K562 (cell line): ENCODE results near the gene USP48. TPM values are rescaled to one million over a fixed set of nuclear protein-coding genes. Genes with fewer than 3 reads are reported as not detected.

Experiments used
- CBX8 ChIP-seq: fragments of 200-600 bp; sonication (generic); IDR thresholded peaks from 2 replicates; pipeline ENCODE4 v1.6.1; 2012; ENCODE audit warnings: borderline replicate concordance, mixed run types, low read depth, mild to moderate bottlenecking, moderate library complexity, mixed read lengths, low read length, control low read depth, inconsistent platforms; ENCODE audit not compliant: poor library complexity, severe bottlenecking; ENCODE audit errors: extremely low read depth
- ETS2 ChIP-seq: IDR thresholded peaks from 2 replicates; pipeline ENCODE4 v1.6.1; 2016; ENCODE audit warnings: borderline replicate concordance, missing genetic modification characterization, mild to moderate bottlenecking, moderate library complexity, missing compliant biosample characterization; ENCODE audit not compliant: poor library complexity, severe bottlenecking
- EWSR1 ChIP-seq: fragments of 450-650 bp; IDR thresholded peaks from 2 replicates; pipeline ENCODE4 v1.6.1; 2018; ENCODE audit warnings: borderline replicate concordance, mild to moderate bottlenecking, low read depth, moderate library complexity; ENCODE audit not compliant: partially characterized antibody
- MYNN ChIP-seq, 2 experiments: sonication (generic); formaldehyde crosslinking in 1 of 2; IDR thresholded peaks; 2 replicates each; pipeline versions ENCODE4 v1.5.0 to v1.6.1; 2016 to 2020; ENCODE audit warnings: antibody characterized with exemption in 1 of 2, missing genetic modification reagents in 1 of 2
- POLR2AphosphoS5 ChIP-seq: IDR thresholded peaks from 2 replicates; pipeline ENCODE4 v1.6.1; 2011; ENCODE audit warnings: mild to moderate bottlenecking, low read depth, low read length, moderate library complexity; ENCODE audit not compliant: control insufficient read depth, insufficient read depth
- RUNX1 ChIP-seq: sonication (generic); IDR thresholded peaks from 2 replicates; pipeline ENCODE4 v1.6.1; 2016; ENCODE audit warnings: antibody characterized with exemption, low read depth
- SNIP1 ChIP-seq: fragments of 450-650 bp; IDR thresholded peaks from 2 replicates; pipeline ENCODE4 v1.7.1; 2017; ENCODE audit warnings: low read depth, mild to moderate bottlenecking
- SREBF1 ChIP-seq: fragments of 150-350 bp; IDR thresholded peaks from 2 replicates; pipeline ENCODE4 v1.6.1; 2014; ENCODE audit warnings: antibody characterized with exemption, low read depth, low read length, borderline replicate concordance
- TCFL5 ChIP-seq: fragments of 250-450 bp; sonication (Bioruptor Pico); conservative IDR thresholded peaks from 2 replicates; pipeline ENCODE4 v1.6.1; 2021; ENCODE audit warnings: mild to moderate bottlenecking, moderate library complexity, matching md5 sums
- ZNF408 ChIP-seq: fragments of 250-450 bp; sonication (Bioruptor Pico); IDR thresholded peaks from 2 replicates; pipeline ENCODE4 v1.4.0; 2020; ENCODE audit warnings: low read depth, mild to moderate bottlenecking, moderate library complexity
- ZNF589 ChIP-seq: fragments of 200-800 bp; sonication (Bioruptor generic); IDR thresholded peaks from 2 replicates; pipeline ENCODE4 v1.6.1; 2016; ENCODE audit warnings: low read depth, missing genetic modification characterization, missing compliant biosample characterization
- polyA plus RNA-seq, 8 experiments: library from polyadenylated mRNA; depleted of rRNA in 4 of 8; stranded (reverse) in 5 of 8; unstranded in 3 of 8; fragments of >200 nt; fragmentation: Nextera tagmentation in 2 of 8; fragmentation: Illumina TruSeq in 1 of 8; extraction: Ambion mirVana in 2 of 8; extraction: Trizol in 1 of 8; gene quantifications; 2 replicates each; pipeline versions ENCODE4 v1.2.1 to v1.2.3, GENCODE V29; 2011 to 2014; ENCODE audit warnings: inconsistent platforms in 1 of 8, missing spikeins in 1 of 8
- total RNA-seq, 7 experiments: library from RNA; depleted of rRNA in 6 of 7; stranded (reverse); fragments of >200 nt in 6 of 7; fragmentation: Illumina TruSeq in 2 of 7; extraction: Trizol in 2 of 7; gene quantifications; 2 replicates each; pipeline versions ENCODE4 v1.2.1 to v1.2.3, GENCODE V29; 2011 to 2021; ENCODE audit warnings: low replicate concordance in 1 of 7
- TF ChIP-seq, protein P1 (sequence below): fragments of 250-450 bp; sonication (Bioruptor Pico); IDR thresholded peaks from 2 replicates; pipeline ENCODE4 v1.4.0; 2020
- TF ChIP-seq, protein P2 (sequence below): fragments of 200-800 bp; sonication (Bioruptor generic); IDR thresholded peaks from 2 replicates; pipeline ENCODE4 v1.6.1; 2016; ENCODE audit warnings: missing genetic modification characterization, missing compliant biosample characterization
- TF ChIP-seq, protein P3 (sequence below): fragments of 450-650 bp; IDR thresholded peaks from 2 replicates; pipeline ENCODE4 v1.6.1; 2016; ENCODE audit warnings: borderline replicate concordance
- TF ChIP-seq, protein P4 (sequence below): sonication (generic); formaldehyde crosslinking; IDR thresholded peaks from 2 replicates; pipeline ENCODE4 v1.8.0; 2022; ENCODE audit warnings: mild to moderate bottlenecking, missing genetic modification reagents

USP48 gene
- total and polyA plus RNA-seq, 9 of the 15 experiments (the other 6 are each of a cell fraction or from before 2014, with no cell fraction given), result 23.3 to 123 (median 106) TPM

DNA sequence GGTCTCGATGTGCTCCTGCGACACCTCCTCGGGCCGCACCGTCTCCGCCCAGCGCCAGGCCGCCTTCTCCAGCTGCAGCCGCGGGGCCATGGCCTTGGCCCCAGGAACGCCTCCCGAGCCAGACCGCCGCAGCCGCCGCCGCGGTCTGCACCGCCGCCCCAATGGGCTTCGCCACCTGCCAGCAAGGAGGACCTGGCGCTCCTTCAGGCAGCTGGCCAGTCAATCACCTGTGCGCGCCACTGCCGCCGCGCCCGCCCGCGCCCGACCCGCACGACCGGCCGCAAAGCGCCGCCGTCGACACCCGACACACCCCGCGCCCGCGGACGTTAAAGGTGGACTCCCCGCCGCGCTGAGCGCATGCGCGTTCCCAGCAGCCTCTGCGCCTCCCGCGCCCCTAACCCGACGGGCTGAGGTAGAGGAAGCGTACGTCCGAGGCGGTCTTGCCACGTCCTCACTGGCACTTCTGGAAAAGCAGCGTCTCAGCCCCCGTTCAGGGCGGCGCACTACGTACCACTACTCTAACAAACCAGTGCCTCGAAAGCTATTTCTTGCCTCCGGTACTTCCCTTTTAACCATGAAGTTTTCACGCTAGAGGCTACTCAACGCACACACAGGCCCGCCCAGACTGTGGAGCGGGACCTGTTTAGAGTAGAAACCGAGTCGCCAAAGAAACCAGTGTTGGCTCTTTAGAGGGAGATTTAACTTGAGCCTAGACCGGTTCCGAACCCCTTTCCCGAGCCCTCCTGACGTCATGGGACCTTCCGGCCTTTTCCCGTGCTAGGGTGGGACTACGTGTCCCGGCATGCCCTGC is at the start of gene USP48 (continued):
- TF ChIP-seq POLR2AphosphoS5 (peak; percentile 92), SREBF1 (peak; percentile 89), ZNF589 (no peak), TCFL5 (CRISPR knock-in tag) (no peak), RUNX1 (0 out of 2 replicates have a peak, but pooled peaks have one; percentile 13), MYNN (IDR thresholded peaks at IDR 0.05) (no peak), MYNN (CRISPR knock-in tag; IDR thresholded peaks at IDR 0.05) (no peak), ETS2 (tag) (no peak), SNIP1 (peak; percentile 42; the same call in 1 of the 2 replicates), EWSR1 (no peak), ZNF408 (CRISPR knock-in tag) (no peak), CBX8 (no peak)
- TF ChIP-seq, protein P1, sequence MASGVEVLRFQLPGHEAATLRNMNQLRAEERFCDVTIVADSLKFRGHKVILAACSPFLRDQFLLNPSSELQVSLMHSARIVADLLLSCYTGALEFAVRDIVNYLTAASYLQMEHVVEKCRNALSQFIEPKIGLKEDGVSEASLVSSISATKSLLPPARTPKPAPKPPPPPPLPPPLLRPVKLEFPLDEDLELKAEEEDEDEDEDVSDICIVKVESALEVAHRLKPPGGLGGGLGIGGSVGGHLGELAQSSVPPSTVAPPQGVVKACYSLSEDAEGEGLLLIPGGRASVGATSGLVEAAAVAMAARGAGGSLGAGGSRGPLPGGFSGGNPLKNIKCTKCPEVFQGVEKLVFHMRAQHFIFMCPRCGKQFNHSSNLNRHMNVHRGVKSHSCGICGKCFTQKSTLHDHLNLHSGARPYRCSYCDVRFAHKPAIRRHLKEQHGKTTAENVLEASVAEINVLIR (CRISPR knock-in tag), result peak; percentile 90
- TF ChIP-seq, protein P2, sequence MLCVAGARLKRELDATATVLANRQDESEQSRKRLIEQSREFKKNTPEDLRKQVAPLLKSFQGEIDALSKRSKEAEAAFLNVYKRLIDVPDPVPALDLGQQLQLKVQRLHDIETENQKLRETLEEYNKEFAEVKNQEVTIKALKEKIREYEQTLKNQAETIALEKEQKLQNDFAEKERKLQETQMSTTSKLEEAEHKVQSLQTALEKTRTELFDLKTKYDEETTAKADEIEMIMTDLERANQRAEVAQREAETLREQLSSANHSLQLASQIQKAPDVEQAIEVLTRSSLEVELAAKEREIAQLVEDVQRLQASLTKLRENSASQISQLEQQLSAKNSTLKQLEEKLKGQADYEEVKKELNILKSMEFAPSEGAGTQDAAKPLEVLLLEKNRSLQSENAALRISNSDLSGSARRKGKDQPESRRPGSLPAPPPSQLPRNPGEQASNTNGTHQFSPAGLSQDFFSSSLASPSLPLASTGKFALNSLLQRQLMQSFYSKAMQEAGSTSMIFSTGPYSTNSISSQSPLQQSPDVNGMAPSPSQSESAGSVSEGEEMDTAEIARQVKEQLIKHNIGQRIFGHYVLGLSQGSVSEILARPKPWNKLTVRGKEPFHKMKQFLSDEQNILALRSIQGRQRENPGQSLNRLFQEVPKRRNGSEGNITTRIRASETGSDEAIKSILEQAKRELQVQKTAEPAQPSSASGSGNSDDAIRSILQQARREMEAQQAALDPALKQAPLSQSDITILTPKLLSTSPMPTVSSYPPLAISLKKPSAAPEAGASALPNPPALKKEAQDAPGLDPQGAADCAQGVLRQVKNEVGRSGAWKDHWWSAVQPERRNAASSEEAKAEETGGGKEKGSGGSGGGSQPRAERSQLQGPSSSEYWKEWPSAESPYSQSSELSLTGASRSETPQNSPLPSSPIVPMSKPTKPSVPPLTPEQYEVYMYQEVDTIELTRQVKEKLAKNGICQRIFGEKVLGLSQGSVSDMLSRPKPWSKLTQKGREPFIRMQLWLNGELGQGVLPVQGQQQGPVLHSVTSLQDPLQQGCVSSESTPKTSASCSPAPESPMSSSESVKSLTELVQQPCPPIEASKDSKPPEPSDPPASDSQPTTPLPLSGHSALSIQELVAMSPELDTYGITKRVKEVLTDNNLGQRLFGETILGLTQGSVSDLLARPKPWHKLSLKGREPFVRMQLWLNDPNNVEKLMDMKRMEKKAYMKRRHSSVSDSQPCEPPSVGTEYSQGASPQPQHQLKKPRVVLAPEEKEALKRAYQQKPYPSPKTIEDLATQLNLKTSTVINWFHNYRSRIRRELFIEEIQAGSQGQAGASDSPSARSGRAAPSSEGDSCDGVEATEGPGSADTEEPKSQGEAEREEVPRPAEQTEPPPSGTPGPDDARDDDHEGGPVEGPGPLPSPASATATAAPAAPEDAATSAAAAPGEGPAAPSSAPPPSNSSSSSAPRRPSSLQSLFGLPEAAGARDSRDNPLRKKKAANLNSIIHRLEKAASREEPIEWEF, result no peak
- TF ChIP-seq, protein P3, sequence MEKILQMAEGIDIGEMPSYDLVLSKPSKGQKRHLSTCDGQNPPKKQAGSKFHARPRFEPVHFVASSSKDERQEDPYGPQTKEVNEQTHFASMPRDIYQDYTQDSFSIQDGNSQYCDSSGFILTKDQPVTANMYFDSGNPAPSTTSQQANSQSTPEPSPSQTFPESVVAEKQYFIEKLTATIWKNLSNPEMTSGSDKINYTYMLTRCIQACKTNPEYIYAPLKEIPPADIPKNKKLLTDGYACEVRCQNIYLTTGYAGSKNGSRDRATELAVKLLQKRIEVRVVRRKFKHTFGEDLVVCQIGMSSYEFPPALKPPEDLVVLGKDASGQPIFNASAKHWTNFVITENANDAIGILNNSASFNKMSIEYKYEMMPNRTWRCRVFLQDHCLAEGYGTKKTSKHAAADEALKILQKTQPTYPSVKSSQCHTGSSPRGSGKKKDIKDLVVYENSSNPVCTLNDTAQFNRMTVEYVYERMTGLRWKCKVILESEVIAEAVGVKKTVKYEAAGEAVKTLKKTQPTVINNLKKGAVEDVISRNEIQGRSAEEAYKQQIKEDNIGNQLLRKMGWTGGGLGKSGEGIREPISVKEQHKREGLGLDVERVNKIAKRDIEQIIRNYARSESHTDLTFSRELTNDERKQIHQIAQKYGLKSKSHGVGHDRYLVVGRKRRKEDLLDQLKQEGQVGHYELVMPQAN, result peak; percentile 70
- TF ChIP-seq, protein P4, sequence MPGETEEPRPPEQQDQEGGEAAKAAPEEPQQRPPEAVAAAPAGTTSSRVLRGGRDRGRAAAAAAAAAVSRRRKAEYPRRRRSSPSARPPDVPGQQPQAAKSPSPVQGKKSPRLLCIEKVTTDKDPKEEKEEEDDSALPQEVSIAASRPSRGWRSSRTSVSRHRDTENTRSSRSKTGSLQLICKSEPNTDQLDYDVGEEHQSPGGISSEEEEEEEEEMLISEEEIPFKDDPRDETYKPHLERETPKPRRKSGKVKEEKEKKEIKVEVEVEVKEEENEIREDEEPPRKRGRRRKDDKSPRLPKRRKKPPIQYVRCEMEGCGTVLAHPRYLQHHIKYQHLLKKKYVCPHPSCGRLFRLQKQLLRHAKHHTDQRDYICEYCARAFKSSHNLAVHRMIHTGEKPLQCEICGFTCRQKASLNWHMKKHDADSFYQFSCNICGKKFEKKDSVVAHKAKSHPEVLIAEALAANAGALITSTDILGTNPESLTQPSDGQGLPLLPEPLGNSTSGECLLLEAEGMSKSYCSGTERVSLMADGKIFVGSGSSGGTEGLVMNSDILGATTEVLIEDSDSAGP (CRISPR knock-in tag), result no peak
